ENCODE measurements around the gene EID2B. TPM values are rescaled to one million over a fixed set of nuclear protein-coding genes. Genes with fewer than 3 reads are reported as not detected.

The EID2B gene
- total RNA-seq, 1 experiment from 2014 or later = 3.4 TPM

DNA sequence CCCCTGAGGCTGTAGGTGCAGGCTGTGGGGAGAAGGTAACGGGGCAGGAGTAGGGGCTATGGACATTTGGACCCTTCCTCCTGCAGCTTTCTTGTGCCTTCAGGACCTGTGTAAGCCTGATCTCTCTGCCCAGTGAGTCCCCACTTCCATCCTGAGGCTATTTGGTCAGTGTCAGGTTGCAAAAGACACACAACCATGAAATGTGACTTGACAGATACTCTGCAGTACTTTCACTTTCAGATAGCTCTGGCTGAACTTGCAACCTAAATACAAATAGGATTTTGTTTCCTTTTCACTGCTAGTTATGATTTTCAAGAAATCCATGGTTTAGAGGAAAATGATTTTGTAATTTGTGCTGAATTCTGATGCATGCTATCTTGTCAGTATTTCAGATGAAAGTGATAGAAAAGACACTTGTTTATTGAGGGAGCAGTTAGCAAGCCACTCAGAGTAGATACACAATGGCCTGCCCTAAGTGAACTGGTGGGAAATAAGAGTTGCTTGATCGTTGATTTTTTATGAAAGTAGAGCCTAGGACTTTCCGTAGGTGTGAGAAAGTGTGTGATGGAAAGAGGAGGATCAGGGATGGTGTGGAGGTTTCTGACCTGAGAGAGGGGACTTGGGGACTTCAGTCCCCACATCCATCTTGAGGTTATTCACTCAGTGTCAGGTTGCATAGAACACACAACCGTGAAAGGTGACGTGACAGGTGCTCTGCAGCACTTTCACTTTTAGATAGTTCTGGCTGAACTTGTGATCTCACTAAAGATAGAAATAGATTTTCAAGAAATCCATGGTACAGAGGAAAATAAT lies 25.4 kb upstream of the EID2B start:
- BruUV-seq (replicated peaks) = no TSS peak
- intact Hi-C loops (cut with micrococcal nuclease; ENCODE audit: unreplicated experiment) = no loop called here
- Histone ChIP-seq H3K36me3 (ENCODE audit: insufficient read depth, low read length, poor library complexity, severe bottlenecking) (no peaks in the 10 kb centered on the region), H3K27me3 (replicated peaks; ENCODE audit: insufficient read depth, low read depth, low read length, poor library complexity) (peaks cover 25% of the 10 kb centered on the region), H3K9me3 (ENCODE audit: low read depth, low read length, poor library complexity, severe bottlenecking) (no peaks in the 10 kb centered on the region), H3K4me1 (ENCODE audit: insufficient read depth, low read length, poor library complexity, severe bottlenecking) (no peaks in the 10 kb centered on the region), H3K4me3 (ENCODE audit: low read depth, low read length, poor library complexity, severe bottlenecking) (peak overlapping the region; percentile 8), H3K27ac (ENCODE audit: low read depth, low read length, poor library complexity, severe bottlenecking) (no peak overlapping the region)
- TF ChIP-seq EZH2 (IDR thresholded peaks at IDR 0.05; ENCODE audit: borderline replicate concordance, low read depth, low read length, poor library complexity, severe bottlenecking) = no peak
- TF ChIP-seq, protein P1, sequence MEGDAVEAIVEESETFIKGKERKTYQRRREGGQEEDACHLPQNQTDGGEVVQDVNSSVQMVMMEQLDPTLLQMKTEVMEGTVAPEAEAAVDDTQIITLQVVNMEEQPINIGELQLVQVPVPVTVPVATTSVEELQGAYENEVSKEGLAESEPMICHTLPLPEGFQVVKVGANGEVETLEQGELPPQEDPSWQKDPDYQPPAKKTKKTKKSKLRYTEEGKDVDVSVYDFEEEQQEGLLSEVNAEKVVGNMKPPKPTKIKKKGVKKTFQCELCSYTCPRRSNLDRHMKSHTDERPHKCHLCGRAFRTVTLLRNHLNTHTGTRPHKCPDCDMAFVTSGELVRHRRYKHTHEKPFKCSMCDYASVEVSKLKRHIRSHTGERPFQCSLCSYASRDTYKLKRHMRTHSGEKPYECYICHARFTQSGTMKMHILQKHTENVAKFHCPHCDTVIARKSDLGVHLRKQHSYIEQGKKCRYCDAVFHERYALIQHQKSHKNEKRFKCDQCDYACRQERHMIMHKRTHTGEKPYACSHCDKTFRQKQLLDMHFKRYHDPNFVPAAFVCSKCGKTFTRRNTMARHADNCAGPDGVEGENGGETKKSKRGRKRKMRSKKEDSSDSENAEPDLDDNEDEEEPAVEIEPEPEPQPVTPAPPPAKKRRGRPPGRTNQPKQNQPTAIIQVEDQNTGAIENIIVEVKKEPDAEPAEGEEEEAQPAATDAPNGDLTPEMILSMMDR (conservative IDR thresholded peaks at IDR 0.05; ENCODE audit: low read depth, low read length) = no peak
- DNase-seq (ENCODE audit: low spot score) = no peak
- CTCF ChIA-PET = no interaction called here
- POLR2A ChIA-PET (ENCODE audit: low non-redundant PET) = no interaction called here

DNA sequence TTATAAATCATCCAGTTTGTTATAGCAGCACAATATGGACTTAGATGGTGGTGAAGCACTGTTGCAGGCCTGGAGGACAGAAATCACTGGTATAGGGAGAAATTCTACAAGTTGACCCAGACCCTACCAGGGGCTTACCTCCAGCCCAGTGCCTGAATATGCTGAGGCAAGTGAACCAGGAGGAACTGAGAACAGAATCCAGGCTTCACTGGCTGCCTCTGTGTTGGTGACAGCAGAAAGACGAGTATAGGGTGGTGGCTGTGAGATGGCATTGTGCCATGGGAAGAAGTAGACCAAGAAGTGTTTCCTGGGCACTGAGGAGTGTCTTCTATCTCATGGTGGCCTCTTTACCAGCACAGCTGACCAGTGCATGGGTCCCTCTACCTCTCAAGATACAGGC lies 23.2 kb upstream of the EID2B start:
- TF ChIP-seq EZH2 (IDR thresholded peaks at IDR 0.05; ENCODE audit: borderline replicate concordance, low read depth, low read length, poor library complexity, severe bottlenecking) = no peak
- TF ChIP-seq, protein P1 (conservative IDR thresholded peaks at IDR 0.05; ENCODE audit: low read depth, low read length) = no peak
- CTCF ChIA-PET = no interaction called here
- no peak for DNase-seq (ENCODE audit: low spot score)

DNA sequence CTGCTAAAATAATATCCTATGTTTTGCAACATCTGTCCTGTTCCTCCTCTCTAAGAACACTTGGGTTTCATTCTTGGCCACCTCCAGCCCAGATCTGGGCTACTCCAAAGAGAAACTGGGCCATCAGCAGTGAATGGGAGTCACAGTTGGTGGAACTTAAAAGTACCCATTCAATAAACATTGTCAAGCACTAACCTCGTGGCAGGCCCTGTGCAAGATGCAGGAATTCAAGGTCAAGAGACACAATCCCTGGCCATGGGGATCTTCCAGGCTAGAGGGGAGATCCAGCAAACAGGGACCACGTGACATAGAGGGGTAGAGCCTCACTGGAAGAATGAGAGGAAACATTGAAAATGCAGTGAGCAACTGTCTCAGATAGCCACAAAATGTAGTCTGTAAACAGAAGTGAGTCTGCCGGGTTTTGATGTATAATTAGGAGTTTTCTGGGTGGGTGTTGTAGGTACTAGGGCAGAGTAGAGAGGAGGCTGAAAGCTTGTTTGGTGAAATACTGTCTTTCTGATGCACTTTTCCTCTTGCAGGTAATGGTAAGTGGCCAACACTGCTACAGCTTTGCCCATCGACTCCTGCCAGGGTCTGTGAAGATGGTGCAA lies 22.2 kb upstream of the EID2B start:
- BruUV-seq (replicated peaks) = no TSS peak
- Histone ChIP-seq H3K27ac (ENCODE audit: low read depth, low read length, poor library complexity, severe bottlenecking) (no peak overlapping the region), H3K36me3 (ENCODE audit: insufficient read depth, low read length, poor library complexity, severe bottlenecking) (no peaks in the 10 kb centered on the region), H3K27me3 (replicated peaks; ENCODE audit: insufficient read depth, low read depth, low read length, poor library complexity) (peaks cover 7% of the 10 kb centered on the region), H3K9me3 (ENCODE audit: low read depth, low read length, poor library complexity, severe bottlenecking) (no peaks in the 10 kb centered on the region), H3K4me1 (ENCODE audit: insufficient read depth, low read length, poor library complexity, severe bottlenecking) (no peaks in the 10 kb centered on the region), H3K4me3 (ENCODE audit: low read depth, low read length, poor library complexity, severe bottlenecking) (no peak overlapping the region)
- TF ChIP-seq, protein P1 (conservative IDR thresholded peaks at IDR 0.05; ENCODE audit: low read depth, low read length) = no peak
- no peak for TF ChIP-seq EZH2 (IDR thresholded peaks at IDR 0.05; ENCODE audit: borderline replicate concordance, low read depth, low read length, poor library complexity, severe bottlenecking)
- ChIA-PET POLR2A (ENCODE audit: low non-redundant PET) (no interaction called here), CTCF (interaction anchor here (0.6 kb wide), 1 partner anchor 611 kb away, joined by 5 read pairs; no protein-coding TSS in a partner anchor)
- no peak for DNase-seq (ENCODE audit: low spot score)
- intact Hi-C loops (cut with micrococcal nuclease; ENCODE audit: unreplicated experiment) = no loop called here

More for the DNA sequence above, 23.2 kb upstream of the EID2B start:
- no peak overlapping the region for H3K4me3 ChIP-seq (ENCODE audit: low read depth, low read length, poor library complexity, severe bottlenecking)
- H3K27me3 ChIP-seq (replicated peaks; ENCODE audit: insufficient read depth, low read depth, low read length, poor library complexity) = peaks cover 14% of the 10 kb centered on the region
- intact Hi-C loops (cut with micrococcal nuclease; ENCODE audit: unreplicated experiment) = no loop called here
- no peaks in the 10 kb centered on the region for H3K9me3 ChIP-seq (ENCODE audit: low read depth, low read length, poor library complexity, severe bottlenecking)
- no TSS peak for BruUV-seq (replicated peaks)
- POLR2A ChIA-PET (ENCODE audit: low non-redundant PET) = no interaction called here
- no peak overlapping the region for H3K27ac ChIP-seq (ENCODE audit: low read depth, low read length, poor library complexity, severe bottlenecking)
- H3K36me3 ChIP-seq (ENCODE audit: insufficient read depth, low read length, poor library complexity, severe bottlenecking) = no peaks in the 10 kb centered on the region
- H3K4me1 ChIP-seq (ENCODE audit: insufficient read depth, low read length, poor library complexity, severe bottlenecking) = no peaks in the 10 kb centered on the region

Measured in A673 (cell line).